HCT116 (cell line): ENCODE results near the gene BECN2. TPM values are rescaled to one million over a fixed set of nuclear protein-coding genes. Genes with fewer than 3 reads are reported as not detected.

Experiments
- ATAC-seq: fragments of 200-7000 bp; cut with Tn5 transposase; 2 replicates; pipeline ENCODE4 v1.9.1; 2020; ENCODE audit warnings: mild to moderate bottlenecking, moderate library complexity
- BruUV-seq: library from RNA; stranded (reverse); fragments of 400-500 nt; replicated peaks from 2 replicates; lab custom pipeline; 2021; lab: Mats Ljungman, UMichigan
- CTCF ChIA-PET: fragments of 300-600 bp; sonication (Branson Sonifier 250); formaldehyde crosslinking; loops from one replicate; lab custom pipeline; 2021; ENCODE audit warnings: antibody characterized with exemption; lab: Charles Lee
- POLR2A ChIA-PET: fragments of 300-600, 350-600 bp; sonication (Branson Sonifier 250); formaldehyde crosslinking; loops from one replicate; lab custom pipeline; 2021; ENCODE audit warnings: antibody characterized with exemption; lab: Charles Lee
- RAD21 ChIA-PET, 2 experiments: fragments of 300-600 bp; sonication (Branson Sonifier 250); formaldehyde crosslinking; loops; one replicate each; lab custom pipeline; 2023; ENCODE audit warnings: low total read pairs in 2 of 2; ENCODE audit not compliant: uncharacterized antibody in 2 of 2, unreplicated experiment in 2 of 2, low non-redundant PET in 1 of 2; lab: Charles Lee
- DNase-seq: peaks from one replicate; pipeline ENCODE4 v3.0.0-alpha.2; 2010; ENCODE audit warnings: low read depth, low spot score
- H2AFZ ChIP-seq: fragments of 200-600 bp; shearing (Covaris generic), sonication (generic); 2 replicates; pipeline ENCODE4 v1.6.1; 2017; ENCODE audit warnings: low read depth, mixed run types, mixed read lengths, antibody characterized with exemption, low read length; ENCODE audit not compliant: poor library complexity, severe bottlenecking
- H3K27ac ChIP-seq: 2 replicates; pipeline ENCODE4 v1.5.1; 2012; ENCODE audit warnings: low read depth, low read length
- H3K27me3 ChIP-seq: fragments of 200-600 bp; sonication (generic); 2 replicates; pipeline ENCODE4 v1.6.1; 2016; ENCODE audit warnings: mixed run types, low read length, mixed read lengths; ENCODE audit not compliant: insufficient read depth
- H3K36me3 ChIP-seq, 2 experiments: fragments of 200-500 bp in 1 of 2; fragments of 200-600 bp in 1 of 2; sonication (Bioruptor generic) in 1 of 2; sonication (generic) in 1 of 2; 2 replicates each; pipeline versions ENCODE4 v1.5.1 to v1.6.1; 2014 to 2016; ENCODE audit warnings: low read length in 2 of 2, inconsistent platforms in 1 of 2, mixed read lengths in 1 of 2, mixed run types in 1 of 2; ENCODE audit not compliant: insufficient read depth in 2 of 2, control insufficient read depth in 1 of 2
- H3K4me1 ChIP-seq, 2 experiments: fragments of 200-600 bp in 1 of 2; sonication (generic) in 1 of 2; 2 replicates each; pipeline versions ENCODE4 v1.5.1 to v1.6.1; 2012 to 2017; ENCODE audit warnings: low read length in 2 of 2, inconsistent platforms in 1 of 2, mild to moderate bottlenecking in 1 of 2, mixed read lengths in 1 of 2, mixed run types in 1 of 2, moderate library complexity in 1 of 2; ENCODE audit not compliant: insufficient read depth in 2 of 2, control insufficient read depth in 1 of 2
- H3K4me2 ChIP-seq: fragments of 200-600 bp; sonication (generic); 2 replicates; pipeline ENCODE4 v1.6.1; 2017; ENCODE audit warnings: mixed run types, low read length, mixed read lengths
- H3K4me3 ChIP-seq, 2 experiments: fragments of 200-600 bp in 1 of 2; sonication (generic) in 1 of 2; replicated peaks in 1 of 2; 2 replicates each; pipeline ENCODE4 v1.5.1; 2011 to 2016; ENCODE audit warnings: low read length in 2 of 2, control low read depth in 1 of 2, low read depth in 1 of 2, mild to moderate bottlenecking in 1 of 2, mixed read lengths in 1 of 2, mixed run types in 1 of 2
- H3K79me2 ChIP-seq: fragments of 200-600 bp; sonication (generic); 2 replicates; pipeline ENCODE4 v1.6.1; 2017; ENCODE audit warnings: mild to moderate bottlenecking, mixed run types, low read length, moderate library complexity, mixed read lengths; ENCODE audit not compliant: insufficient read depth
- H3K9ac ChIP-seq: fragments of 200-600 bp; sonication (generic); 2 replicates; pipeline ENCODE4 v1.6.1; 2016; ENCODE audit warnings: low read length, mixed read lengths
- H3K9me2 ChIP-seq: fragments of 200-600 bp; sonication (generic), shearing (Covaris generic); 2 replicates; pipeline ENCODE4 v1.6.1; 2017; ENCODE audit warnings: mixed run types, mild to moderate bottlenecking, moderate library complexity; ENCODE audit not compliant: insufficient read depth
- H3K9me3 ChIP-seq, 2 experiments: fragments of 200-500 bp in 1 of 2; fragments of 200-600 bp in 1 of 2; sonication (Bioruptor generic) in 1 of 2; sonication (generic) in 1 of 2; 2 replicates each; pipeline ENCODE4 v1.6.1; 2014 to 2017; ENCODE audit warnings: low read length in 2 of 2, mixed read lengths in 2 of 2, inconsistent platforms in 1 of 2, low read depth in 1 of 2, mild to moderate bottlenecking in 1 of 2, mixed run types in 1 of 2, moderate library complexity in 1 of 2; ENCODE audit not compliant: control insufficient read depth in 1 of 2, insufficient read depth in 1 of 2
- H4K20me1 ChIP-seq: fragments of 200-600 bp; sonication (generic), shearing (Covaris generic); 2 replicates; pipeline ENCODE4 v1.6.1; 2017; ENCODE audit warnings: mixed run types, mild to moderate bottlenecking, moderate library complexity; ENCODE audit not compliant: insufficient read depth
- CBX3 ChIP-seq: IDR thresholded peaks from 2 replicates; pipeline ENCODE4 v1.6.1; 2012; ENCODE audit warnings: low read depth
- CEBPB ChIP-seq: IDR thresholded peaks from 2 replicates; pipeline ENCODE4 v1.6.1; 2012; ENCODE audit warnings: low read depth
- EZH2phosphoT487 ChIP-seq: fragments of 200-600 bp; IDR thresholded peaks from 2 replicates; pipeline ENCODE4 v1.6.1; 2018; ENCODE audit warnings: antibody characterized with exemption, borderline replicate concordance
- JUND ChIP-seq: IDR thresholded peaks from 2 replicates; pipeline ENCODE4 v1.6.1; 2012
- SRF ChIP-seq: IDR thresholded peaks from 2 replicates; pipeline ENCODE4 v1.6.1; 2012; ENCODE audit warnings: low read depth
- TCF7L2 ChIP-seq: IDR thresholded peaks from 2 replicates; pipeline ENCODE4 v1.7.0; 2011; ENCODE audit warnings: borderline replicate concordance, inconsistent platforms; ENCODE audit not compliant: insufficient read depth, insufficient read length; ENCODE audit errors: extremely low read depth
- YY1 ChIP-seq: IDR thresholded peaks from 2 replicates; pipeline ENCODE4 v1.6.1; 2011; ENCODE audit warnings: low read length, low read depth, moderate library complexity, mild to moderate bottlenecking; ENCODE audit not compliant: insufficient replicate concordance; ENCODE audit errors: extremely low read depth
- intact Hi-C: fragments of 100-400 bp; cut with micrococcal nuclease; formaldehyde crosslinking; loops from 2 replicates; pipeline ENCODE4 v1.10.0; 2022
- total RNA-seq: library from RNA; stranded (reverse); gene quantifications from one replicate; pipeline ENCODE4 v1.2.1, GENCODE V29; 2021; ENCODE audit not compliant: unreplicated experiment
- TF ChIP-seq, protein P1 (sequence below): IDR thresholded peaks from 2 replicates; pipeline ENCODE4 v1.6.1; 2012
- TF ChIP-seq, protein P2 (sequence below): IDR thresholded peaks from 2 replicates; pipeline ENCODE4 v1.6.1; 2011; ENCODE audit warnings: mild to moderate bottlenecking, low read length, moderate library complexity; ENCODE audit not compliant: insufficient replicate concordance; ENCODE audit errors: extremely low read depth
- TF ChIP-seq, protein P3 (sequence below), 3 experiments: fragments of 200-600 bp in 1 of 3; sonication (generic) in 1 of 3; IDR thresholded peaks in 2 of 3; conservative IDR thresholded peaks in 1 of 3; 2 replicates each; pipeline ENCODE4 v1.5.1; 2012 to 2017; ENCODE audit warnings: low read depth in 2 of 3, low read length in 2 of 3, antibody characterized with exemption in 1 of 3, borderline replicate concordance in 1 of 3, control low read depth in 1 of 3, mild to moderate bottlenecking in 1 of 3, mixed read lengths in 1 of 3, mixed run types in 1 of 3, moderate library complexity in 1 of 3; ENCODE audit not compliant: insufficient read depth in 1 of 3
- TF ChIP-seq, protein P4 (sequence below): IDR thresholded peaks from 2 replicates; pipeline ENCODE4 v1.6.1; 2012

The BECN2 gene
- total RNA-seq, 1 experiment from 2014 or later, result not detected

DNA sequence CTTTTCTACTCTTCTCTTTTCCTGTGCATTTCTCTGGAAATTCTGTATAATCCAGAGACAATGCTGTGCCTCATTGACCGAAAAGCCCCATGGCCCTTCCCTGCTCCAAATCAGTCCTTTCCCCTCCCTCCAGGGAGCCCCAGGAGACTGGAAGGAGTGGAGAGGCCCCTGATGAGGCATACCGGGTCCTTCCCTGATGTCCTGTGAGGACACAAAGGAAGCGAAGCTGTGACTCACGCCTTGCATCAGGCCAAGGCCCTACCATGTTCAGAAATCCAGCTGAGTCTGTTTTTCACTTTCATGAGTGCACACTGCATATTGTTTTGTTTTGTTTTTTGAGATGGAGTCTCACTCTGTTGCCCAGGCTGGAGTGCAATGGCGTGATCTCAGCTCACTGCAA lies 38.7 kb upstream of the BECN2 start:
- no peaks in the 10 kb centered on the region for H3K27me3 ChIP-seq
- no TSS peak for BruUV-seq
- ChIA-PET RAD21 (no interaction called here), POLR2A (no interaction called here), CTCF (interaction anchor here (1.3 kb wide), 1 partner anchor 80 kb away, joined by 4 read pairs; the partner anchor contains the start of gene MAP1LC3C)
- no peaks in the 10 kb centered on the region for H3K9me2 ChIP-seq
- ATAC-seq (no peak), DNase-seq (no peak)
- H3K79me2 ChIP-seq, result no peaks in the 10 kb centered on the region
- no peak overlapping the region for H3K9ac ChIP-seq
- H3K27ac ChIP-seq, result no peak overlapping the region
- no peaks in the 10 kb centered on the region for H4K20me1 ChIP-seq
- intact Hi-C loops, result no loop called here
- no peaks in the 10 kb centered on the region for H3K9me3 ChIP-seq
- TF ChIP-seq, protein P1, sequence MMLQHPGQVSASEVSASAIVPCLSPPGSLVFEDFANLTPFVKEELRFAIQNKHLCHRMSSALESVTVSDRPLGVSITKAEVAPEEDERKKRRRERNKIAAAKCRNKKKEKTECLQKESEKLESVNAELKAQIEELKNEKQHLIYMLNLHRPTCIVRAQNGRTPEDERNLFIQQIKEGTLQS, result no peak
- TF ChIP-seq CEBPB, result no peak
- no peak for TF ChIP-seq CBX3
- no peak for TF ChIP-seq EZH2phosphoT487
- TF ChIP-seq TCF7L2, result no peak
- TF ChIP-seq, protein P2, sequence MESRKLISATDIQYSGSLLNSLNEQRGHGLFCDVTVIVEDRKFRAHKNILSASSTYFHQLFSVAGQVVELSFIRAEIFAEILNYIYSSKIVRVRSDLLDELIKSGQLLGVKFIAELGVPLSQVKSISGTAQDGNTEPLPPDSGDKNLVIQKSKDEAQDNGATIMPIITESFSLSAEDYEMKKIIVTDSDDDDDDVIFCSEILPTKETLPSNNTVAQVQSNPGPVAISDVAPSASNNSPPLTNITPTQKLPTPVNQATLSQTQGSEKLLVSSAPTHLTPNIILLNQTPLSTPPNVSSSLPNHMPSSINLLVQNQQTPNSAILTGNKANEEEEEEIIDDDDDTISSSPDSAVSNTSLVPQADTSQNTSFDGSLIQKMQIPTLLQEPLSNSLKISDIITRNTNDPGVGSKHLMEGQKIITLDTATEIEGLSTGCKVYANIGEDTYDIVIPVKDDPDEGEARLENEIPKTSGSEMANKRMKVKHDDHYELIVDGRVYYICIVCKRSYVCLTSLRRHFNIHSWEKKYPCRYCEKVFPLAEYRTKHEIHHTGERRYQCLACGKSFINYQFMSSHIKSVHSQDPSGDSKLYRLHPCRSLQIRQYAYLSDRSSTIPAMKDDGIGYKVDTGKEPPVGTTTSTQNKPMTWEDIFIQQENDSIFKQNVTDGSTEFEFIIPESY, result no peak
- TF ChIP-seq, protein P3, sequence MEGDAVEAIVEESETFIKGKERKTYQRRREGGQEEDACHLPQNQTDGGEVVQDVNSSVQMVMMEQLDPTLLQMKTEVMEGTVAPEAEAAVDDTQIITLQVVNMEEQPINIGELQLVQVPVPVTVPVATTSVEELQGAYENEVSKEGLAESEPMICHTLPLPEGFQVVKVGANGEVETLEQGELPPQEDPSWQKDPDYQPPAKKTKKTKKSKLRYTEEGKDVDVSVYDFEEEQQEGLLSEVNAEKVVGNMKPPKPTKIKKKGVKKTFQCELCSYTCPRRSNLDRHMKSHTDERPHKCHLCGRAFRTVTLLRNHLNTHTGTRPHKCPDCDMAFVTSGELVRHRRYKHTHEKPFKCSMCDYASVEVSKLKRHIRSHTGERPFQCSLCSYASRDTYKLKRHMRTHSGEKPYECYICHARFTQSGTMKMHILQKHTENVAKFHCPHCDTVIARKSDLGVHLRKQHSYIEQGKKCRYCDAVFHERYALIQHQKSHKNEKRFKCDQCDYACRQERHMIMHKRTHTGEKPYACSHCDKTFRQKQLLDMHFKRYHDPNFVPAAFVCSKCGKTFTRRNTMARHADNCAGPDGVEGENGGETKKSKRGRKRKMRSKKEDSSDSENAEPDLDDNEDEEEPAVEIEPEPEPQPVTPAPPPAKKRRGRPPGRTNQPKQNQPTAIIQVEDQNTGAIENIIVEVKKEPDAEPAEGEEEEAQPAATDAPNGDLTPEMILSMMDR (IDR thresholded peaks at IDR 0.05 in 2 of 3, conservative IDR thresholded peaks at IDR 0.05 in 1 of 3; ENCODE audit: borderline replicate concordance in 1 of 3, insufficient read depth in 1 of 3, low read depth in 2 of 3, low read length in 2 of 3), result no peak
- TF ChIP-seq, protein P4, sequence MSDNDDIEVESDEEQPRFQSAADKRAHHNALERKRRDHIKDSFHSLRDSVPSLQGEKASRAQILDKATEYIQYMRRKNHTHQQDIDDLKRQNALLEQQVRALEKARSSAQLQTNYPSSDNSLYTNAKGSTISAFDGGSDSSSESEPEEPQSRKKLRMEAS, result no peak
- TF ChIP-seq SRF, result no peak
- TF ChIP-seq JUND, result no peak
- no peak for TF ChIP-seq YY1
- H3K36me3 ChIP-seq, result no peaks in the 10 kb centered on the region
- no peak overlapping the region for H3K4me3 ChIP-seq
- no peak overlapping the region for H2AFZ ChIP-seq
- no peak overlapping the region for H3K4me2 ChIP-seq
- no peaks in the 10 kb centered on the region for H3K4me1 ChIP-seq
